Measurements from ENCODE around the gene TMEM204. TPM values are rescaled to one million over a fixed set of nuclear protein-coding genes. Genes with fewer than 3 reads are reported as not detected.

The TMEM204 gene
- total RNA-seq, 1 donor from 2014 or later: 1.0 TPM

DNA sequence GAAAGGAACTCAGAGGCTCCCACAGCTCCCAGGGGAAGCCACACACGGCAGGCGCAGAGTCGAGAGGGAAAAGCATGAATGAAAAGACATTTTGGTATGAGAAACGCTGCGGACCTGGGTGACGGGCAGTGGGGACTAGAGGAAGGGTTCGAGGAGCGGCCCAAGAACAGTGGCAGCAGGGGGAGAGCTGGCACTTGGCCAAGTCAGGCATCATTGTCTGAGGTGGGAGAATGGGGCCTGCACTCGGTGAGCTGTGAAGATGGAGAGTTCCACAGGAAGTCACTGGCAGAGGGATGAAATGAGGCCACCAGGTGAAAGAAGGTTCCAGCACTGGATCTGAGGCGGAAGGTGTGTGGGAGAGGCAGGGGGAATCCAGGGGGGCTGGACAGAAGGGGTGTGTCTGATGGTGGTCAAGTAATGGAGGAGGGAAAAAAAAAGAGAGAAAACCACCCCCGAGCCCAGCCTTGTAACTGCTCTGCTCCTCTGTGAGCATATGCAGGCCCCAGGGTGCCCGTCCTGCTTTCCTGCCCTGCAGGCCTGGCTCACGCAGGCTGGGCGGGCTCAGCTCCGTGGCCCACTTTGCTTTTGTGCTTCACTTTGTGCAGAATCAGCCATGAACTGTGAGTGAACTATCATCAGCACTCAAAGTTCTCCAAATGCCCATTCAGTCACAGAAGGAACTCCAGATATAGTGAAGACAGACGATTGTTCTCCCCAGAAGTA, 31.8 kb downstream of the TMEM204 start:
- peaks cover 4% of the 10 kb centered on the region for H3K36me3 Mint-ChIP-seq
- DNase-seq (ENCODE audit: extremely low spot score, unreplicated experiment): no peak
- H3K27ac Mint-ChIP-seq: no peak overlapping the region
- no peaks in the 10 kb centered on the region for H3K27me3 Mint-ChIP-seq
- H3K9me3 Mint-ChIP-seq: no peaks in the 10 kb centered on the region
- no peak overlapping the region for H3K4me3 Mint-ChIP-seq
- H3K4me1 Mint-ChIP-seq (ENCODE audit: unreplicated experiment): no peaks in the 10 kb centered on the region
- TF ChIP-seq, protein P1, sequence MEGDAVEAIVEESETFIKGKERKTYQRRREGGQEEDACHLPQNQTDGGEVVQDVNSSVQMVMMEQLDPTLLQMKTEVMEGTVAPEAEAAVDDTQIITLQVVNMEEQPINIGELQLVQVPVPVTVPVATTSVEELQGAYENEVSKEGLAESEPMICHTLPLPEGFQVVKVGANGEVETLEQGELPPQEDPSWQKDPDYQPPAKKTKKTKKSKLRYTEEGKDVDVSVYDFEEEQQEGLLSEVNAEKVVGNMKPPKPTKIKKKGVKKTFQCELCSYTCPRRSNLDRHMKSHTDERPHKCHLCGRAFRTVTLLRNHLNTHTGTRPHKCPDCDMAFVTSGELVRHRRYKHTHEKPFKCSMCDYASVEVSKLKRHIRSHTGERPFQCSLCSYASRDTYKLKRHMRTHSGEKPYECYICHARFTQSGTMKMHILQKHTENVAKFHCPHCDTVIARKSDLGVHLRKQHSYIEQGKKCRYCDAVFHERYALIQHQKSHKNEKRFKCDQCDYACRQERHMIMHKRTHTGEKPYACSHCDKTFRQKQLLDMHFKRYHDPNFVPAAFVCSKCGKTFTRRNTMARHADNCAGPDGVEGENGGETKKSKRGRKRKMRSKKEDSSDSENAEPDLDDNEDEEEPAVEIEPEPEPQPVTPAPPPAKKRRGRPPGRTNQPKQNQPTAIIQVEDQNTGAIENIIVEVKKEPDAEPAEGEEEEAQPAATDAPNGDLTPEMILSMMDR (conservative IDR thresholded peaks at IDR 0.05): no peak

DNA sequence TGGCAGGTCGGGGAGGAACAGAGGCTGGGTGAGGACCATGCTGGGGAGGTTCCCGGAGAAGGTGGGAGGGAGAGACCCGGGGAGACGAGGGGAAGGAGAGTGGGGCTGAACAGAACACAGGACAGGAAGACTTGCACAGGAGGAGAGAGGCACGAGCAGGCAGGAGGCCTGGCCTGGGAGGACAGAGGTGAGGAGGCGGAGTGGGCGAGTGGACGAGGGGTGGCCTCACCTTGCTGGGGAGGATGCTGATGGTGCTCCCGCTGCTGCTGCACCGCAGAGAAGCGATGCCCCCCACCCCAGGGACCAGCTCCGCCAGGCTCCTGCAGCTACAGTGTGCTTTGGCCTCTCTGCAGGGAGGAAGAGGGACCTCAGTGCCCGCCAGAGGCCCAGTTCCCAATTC, 34.5 kb downstream of the TMEM204 start:
- DNase-seq (ENCODE audit: extremely low spot score, unreplicated experiment): no peak
- Mint-ChIP-seq H3K27me3 (no peaks in the 10 kb centered on the region), H3K9me3 (no peaks in the 10 kb centered on the region), H3K4me3 (no peak overlapping the region), H3K27ac (no peak overlapping the region), H3K36me3 (peaks cover 8% of the 10 kb centered on the region), H3K4me1 (ENCODE audit: unreplicated experiment) (no peaks in the 10 kb centered on the region)
- TF ChIP-seq, protein P1 (conservative IDR thresholded peaks at IDR 0.05): no peak

DNA sequence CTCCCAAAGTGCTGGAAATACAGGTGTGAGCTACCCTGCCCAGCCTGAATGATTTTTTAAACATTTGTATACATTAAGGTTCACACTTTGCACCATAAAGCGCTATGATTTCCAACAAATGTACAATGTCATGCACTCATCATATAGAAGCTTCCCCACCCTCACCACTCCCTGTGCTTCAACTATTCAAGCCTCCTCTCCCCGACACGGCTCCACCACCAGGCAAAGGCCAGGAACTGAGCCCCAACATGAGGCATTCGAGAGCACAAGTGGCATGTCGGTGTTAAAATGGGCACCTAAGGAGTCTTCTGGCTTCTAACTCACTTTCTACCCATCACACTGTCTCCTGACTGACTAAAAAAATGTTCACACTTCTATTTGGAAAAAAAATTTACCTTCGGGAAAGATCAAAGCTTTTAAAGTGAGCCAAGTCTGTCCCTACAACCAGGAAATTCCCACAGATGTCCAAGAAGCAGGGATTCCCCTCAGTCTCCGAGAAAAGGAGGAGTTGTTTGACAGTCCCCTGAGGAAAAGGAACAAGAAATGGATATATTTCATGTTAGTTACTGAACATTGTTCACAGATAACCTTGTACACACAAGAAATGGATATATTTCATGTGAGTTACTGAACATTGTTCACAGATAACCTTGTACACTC, 37.7 kb downstream of the TMEM204 start:
- Mint-ChIP-seq H3K4me3 (no peak overlapping the region), H3K27me3 (no peaks in the 10 kb centered on the region), H3K4me1 (ENCODE audit: unreplicated experiment) (no peaks in the 10 kb centered on the region), H3K27ac (no peak overlapping the region), H3K9me3 (no peaks in the 10 kb centered on the region), H3K36me3 (peaks cover 12% of the 10 kb centered on the region)
- TF ChIP-seq, protein P1 (conservative IDR thresholded peaks at IDR 0.05): no peak
- no peak for DNase-seq (ENCODE audit: extremely low spot score, unreplicated experiment)

DNA sequence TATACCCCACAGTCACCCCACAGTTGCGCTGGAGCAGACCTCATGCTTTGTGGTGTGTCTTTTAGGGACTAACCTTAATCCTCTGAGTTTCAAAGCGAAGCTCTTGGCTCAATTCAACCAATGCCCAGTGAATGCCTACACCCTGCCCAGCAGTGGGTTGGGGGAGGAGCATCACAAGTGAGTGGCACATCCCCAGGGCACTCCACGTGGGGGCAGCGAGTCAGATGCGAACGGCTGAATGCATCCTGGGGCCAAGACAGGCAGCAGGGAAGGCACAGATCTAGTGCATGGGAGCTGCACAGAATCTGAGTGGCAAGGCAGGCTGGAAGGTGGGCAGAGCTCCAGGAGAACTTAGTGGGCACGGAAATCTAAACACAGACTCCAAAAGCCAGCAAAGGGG, 39.2 kb downstream of the TMEM204 start:
- no peak overlapping the region for H3K27ac Mint-ChIP-seq
- no peaks in the 10 kb centered on the region for H3K9me3 Mint-ChIP-seq

DNA sequence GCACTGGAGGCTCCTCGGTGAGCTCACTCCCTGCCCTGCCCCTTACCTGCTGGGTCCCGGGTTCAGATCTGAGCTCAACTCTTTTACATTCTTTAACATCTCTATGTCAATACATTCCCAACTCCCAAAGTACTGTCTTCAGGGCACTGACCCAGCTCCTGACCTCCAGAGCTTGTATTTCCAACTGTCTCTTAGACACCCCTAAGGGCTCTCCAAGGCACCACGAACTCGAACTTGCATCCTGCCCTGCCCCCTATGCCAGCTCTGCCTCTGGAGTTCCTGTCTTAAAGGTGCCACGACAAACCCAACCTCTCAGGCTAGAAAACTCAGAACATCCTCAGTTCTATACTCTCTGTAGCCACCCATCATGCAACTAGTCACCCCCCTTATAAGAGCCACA, 39.8 kb downstream of the TMEM204 start:
- Mint-ChIP-seq H3K4me1 (ENCODE audit: unreplicated experiment) (no peaks in the 10 kb centered on the region), H3K9me3 (no peaks in the 10 kb centered on the region), H3K36me3 (peaks cover 8% of the 10 kb centered on the region), H3K27ac (no peak overlapping the region), H3K4me3 (no peak overlapping the region), H3K27me3 (no peaks in the 10 kb centered on the region)
- DNase-seq (ENCODE audit: extremely low spot score, unreplicated experiment): no peak
- TF ChIP-seq, protein P1 (conservative IDR thresholded peaks at IDR 0.05): no peak

More for the DNA sequence above, 39.2 kb downstream of the TMEM204 start:
- H3K4me3 Mint-ChIP-seq: no peak overlapping the region
- peaks cover 8% of the 10 kb centered on the region for H3K36me3 Mint-ChIP-seq
- TF ChIP-seq, protein P1 (conservative IDR thresholded peaks at IDR 0.05): no peak
- no peak for DNase-seq (ENCODE audit: extremely low spot score, unreplicated experiment)
- H3K27me3 Mint-ChIP-seq: no peaks in the 10 kb centered on the region
- no peaks in the 10 kb centered on the region for H3K4me1 Mint-ChIP-seq (ENCODE audit: unreplicated experiment)

Measured in type B pancreatic cell (in vitro differentiated cells).